NB4 (cell line): ENCODE measurements around the gene SMIM24.

ENCODE experiments used
- TF ChIP-seq, protein P1 (sequence below): IDR thresholded peaks from one replicate; pipeline ENCODE4 v1.5.1; 2012; ENCODE audit warnings: low read depth, low read length
- TF ChIP-seq, protein P2 (sequence below): IDR thresholded peaks from 2 replicates; pipeline ENCODE4 v1.6.1; 2011; ENCODE audit warnings: low read depth, low read length

DNA sequence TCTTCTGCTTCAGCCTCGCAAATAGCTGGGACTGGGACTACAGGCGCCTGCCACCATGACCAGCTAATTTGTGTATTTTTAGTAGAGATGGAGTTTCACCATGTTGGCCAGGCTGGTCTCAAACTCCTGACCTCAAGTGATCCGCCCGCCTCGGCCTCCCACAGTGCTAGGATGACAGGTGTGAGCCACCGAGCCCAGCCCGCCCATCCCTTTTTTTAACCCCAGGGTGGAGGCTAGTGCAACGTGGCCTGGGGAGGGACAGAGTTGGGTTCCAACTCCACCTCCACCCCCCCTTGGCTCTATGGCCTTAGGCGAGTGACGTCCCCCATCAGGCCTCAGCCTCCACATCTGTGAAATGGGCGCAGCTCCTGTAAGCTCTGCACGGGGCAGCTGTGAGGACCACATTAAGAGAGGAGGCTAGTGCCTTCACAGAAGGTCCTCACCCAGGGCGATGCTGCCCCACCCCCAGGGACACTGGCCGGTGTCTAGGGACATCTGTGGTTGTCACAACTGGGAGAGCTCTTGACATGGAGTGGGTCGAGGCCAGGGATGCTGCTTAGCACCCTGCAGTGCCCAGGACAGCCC lies 37.7 kb downstream of the SMIM24 start:
- TF ChIP-seq, protein P1, sequence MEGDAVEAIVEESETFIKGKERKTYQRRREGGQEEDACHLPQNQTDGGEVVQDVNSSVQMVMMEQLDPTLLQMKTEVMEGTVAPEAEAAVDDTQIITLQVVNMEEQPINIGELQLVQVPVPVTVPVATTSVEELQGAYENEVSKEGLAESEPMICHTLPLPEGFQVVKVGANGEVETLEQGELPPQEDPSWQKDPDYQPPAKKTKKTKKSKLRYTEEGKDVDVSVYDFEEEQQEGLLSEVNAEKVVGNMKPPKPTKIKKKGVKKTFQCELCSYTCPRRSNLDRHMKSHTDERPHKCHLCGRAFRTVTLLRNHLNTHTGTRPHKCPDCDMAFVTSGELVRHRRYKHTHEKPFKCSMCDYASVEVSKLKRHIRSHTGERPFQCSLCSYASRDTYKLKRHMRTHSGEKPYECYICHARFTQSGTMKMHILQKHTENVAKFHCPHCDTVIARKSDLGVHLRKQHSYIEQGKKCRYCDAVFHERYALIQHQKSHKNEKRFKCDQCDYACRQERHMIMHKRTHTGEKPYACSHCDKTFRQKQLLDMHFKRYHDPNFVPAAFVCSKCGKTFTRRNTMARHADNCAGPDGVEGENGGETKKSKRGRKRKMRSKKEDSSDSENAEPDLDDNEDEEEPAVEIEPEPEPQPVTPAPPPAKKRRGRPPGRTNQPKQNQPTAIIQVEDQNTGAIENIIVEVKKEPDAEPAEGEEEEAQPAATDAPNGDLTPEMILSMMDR = no peak
- TF ChIP-seq, protein P2, sequence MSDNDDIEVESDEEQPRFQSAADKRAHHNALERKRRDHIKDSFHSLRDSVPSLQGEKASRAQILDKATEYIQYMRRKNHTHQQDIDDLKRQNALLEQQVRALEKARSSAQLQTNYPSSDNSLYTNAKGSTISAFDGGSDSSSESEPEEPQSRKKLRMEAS = no peak
